ENCODE measurements around the gene ARHGEF28.

ARHGEF28 gene

GRCh38 chr5:73903169-73903568 lies 277.2 kb downstream of the ARHGEF28 start:
- no peak overlapping the region for H3K27ac ChIP-seq (ENCODE audit: low read length)

GRCh38 chr5:73906277-73906676 lies 280.3 kb downstream of the ARHGEF28 start:
- no peak overlapping the region for H3K4me3 ChIP-seq (ENCODE audit: low read length)
- H3K27ac ChIP-seq (ENCODE audit: low read length), result no peak overlapping the region
- no peaks in the 10 kb centered on the region for H3K4me1 ChIP-seq (ENCODE audit: insufficient read depth, low read length)
- H3K9me3 ChIP-seq (ENCODE audit: insufficient read depth, low read depth, low read length), result no peaks in the 10 kb centered on the region
- H3K27me3 ChIP-seq (ENCODE audit: insufficient read depth, low read length), result no peaks in the 10 kb centered on the region
- no peak overlapping the region for H3K9ac ChIP-seq (ENCODE audit: low read depth, low read length)
- H3K36me3 ChIP-seq (ENCODE audit: insufficient read depth, low read depth, low read length), result no peaks in the 10 kb centered on the region

More at GRCh38 chr5:73903169-73903568, 277.2 kb downstream of the ARHGEF28 start:
- Histone ChIP-seq H3K9me3 (ENCODE audit: insufficient read depth, low read depth, low read length) (no peaks in the 10 kb centered on the region), H3K4me3 (ENCODE audit: low read length) (no peak overlapping the region), H3K9ac (ENCODE audit: low read depth, low read length) (no peak overlapping the region), H3K36me3 (ENCODE audit: insufficient read depth, low read depth, low read length) (no peaks in the 10 kb centered on the region), H3K27me3 (ENCODE audit: insufficient read depth, low read length) (no peaks in the 10 kb centered on the region), H3K4me1 (ENCODE audit: insufficient read depth, low read length) (no peaks in the 10 kb centered on the region)

DNA sequence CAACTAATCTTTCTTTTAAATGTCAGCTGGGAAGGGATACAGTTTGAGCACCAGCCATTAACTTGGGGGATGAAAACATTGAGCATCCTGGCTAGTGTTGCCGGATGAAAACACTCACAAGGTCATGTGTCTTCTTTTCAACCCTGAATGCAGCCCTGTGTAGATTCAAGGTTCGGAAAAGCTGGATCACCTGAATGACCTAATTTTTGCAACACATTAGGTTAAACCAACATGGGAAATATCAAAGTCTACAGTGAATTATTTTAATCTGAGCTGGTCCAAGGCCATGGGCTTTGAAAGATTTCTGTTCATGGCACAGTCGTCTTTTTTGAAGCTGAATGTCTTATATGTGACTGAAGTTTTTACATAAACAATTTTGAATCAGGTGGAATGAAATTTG lies 281.2 kb downstream of the ARHGEF28 start:
- Histone ChIP-seq H3K9me3 (ENCODE audit: insufficient read depth, low read depth, low read length) (no peaks in the 10 kb centered on the region), H3K9ac (ENCODE audit: low read depth, low read length) (no peak overlapping the region), H3K27me3 (ENCODE audit: insufficient read depth, low read length) (no peaks in the 10 kb centered on the region), H3K4me3 (ENCODE audit: low read length) (no peak overlapping the region), H3K4me1 (ENCODE audit: insufficient read depth, low read length) (no peaks in the 10 kb centered on the region), H3K36me3 (ENCODE audit: insufficient read depth, low read depth, low read length) (no peaks in the 10 kb centered on the region), H3K27ac (ENCODE audit: low read length) (no peak overlapping the region)

DNA sequence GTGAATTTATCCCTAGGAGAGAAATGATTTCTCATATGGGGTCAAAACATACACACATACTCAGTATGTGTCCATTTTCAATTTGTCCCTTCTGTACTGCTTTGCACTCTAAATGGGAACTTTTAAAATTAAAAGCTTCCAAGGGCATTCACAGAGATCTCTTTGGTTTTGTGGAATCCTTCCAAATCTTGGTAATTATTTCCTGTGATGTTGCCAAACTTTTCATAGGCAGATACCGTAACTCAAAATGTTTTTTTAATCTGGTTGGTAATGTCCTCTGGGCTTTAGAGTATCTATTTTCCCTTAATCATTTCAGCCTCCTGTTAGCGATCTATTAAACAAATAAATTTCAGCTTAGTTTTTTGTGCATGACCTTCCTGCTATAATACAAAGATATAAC lies 282.4 kb downstream of the ARHGEF28 start:
- no peaks in the 10 kb centered on the region for H3K27me3 ChIP-seq (ENCODE audit: insufficient read depth, low read length)
- H3K36me3 ChIP-seq (ENCODE audit: insufficient read depth, low read depth, low read length), result no peaks in the 10 kb centered on the region
- no peaks in the 10 kb centered on the region for H3K4me1 ChIP-seq (ENCODE audit: insufficient read depth, low read length)
- no peaks in the 10 kb centered on the region for H3K9me3 ChIP-seq (ENCODE audit: insufficient read depth, low read depth, low read length)
- H3K4me3 ChIP-seq (ENCODE audit: low read length), result no peak overlapping the region
- H3K27ac ChIP-seq (ENCODE audit: low read length), result no peak overlapping the region
- no peak overlapping the region for H3K9ac ChIP-seq (ENCODE audit: low read depth, low read length)

GRCh38 chr5:73908846-73909245 lies 282.9 kb downstream of the ARHGEF28 start:
- no peak overlapping the region for H3K27ac ChIP-seq (ENCODE audit: low read length)
- H3K9me3 ChIP-seq (ENCODE audit: insufficient read depth, low read depth, low read length), result no peaks in the 10 kb centered on the region
- H3K27me3 ChIP-seq (ENCODE audit: insufficient read depth, low read length), result no peaks in the 10 kb centered on the region
- no peak overlapping the region for H3K4me3 ChIP-seq (ENCODE audit: low read length)
- H3K36me3 ChIP-seq (ENCODE audit: insufficient read depth, low read depth, low read length), result no peaks in the 10 kb centered on the region
- H3K9ac ChIP-seq (ENCODE audit: low read depth, low read length), result no peak overlapping the region
- H3K4me1 ChIP-seq (ENCODE audit: insufficient read depth, low read length), result no peaks in the 10 kb centered on the region

DNA sequence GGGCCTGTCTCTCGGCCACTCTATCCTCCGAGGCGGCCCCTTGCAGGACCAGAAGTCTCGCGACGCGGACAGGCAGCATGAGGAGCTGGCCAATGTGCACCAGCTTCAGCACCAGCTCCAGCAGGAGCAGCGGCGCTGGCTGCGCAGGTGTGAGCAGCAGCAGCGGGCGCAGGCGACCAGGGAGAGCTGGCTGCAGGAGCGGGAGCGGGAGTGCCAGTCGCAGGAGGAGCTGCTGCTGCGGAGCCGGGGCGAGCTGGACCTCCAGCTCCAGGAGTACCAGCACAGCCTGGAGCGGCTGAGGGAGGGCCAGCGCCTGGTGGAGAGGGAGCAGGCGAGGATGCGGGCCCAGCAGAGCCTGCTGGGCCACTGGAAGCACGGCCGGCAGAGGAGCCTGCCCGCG lies 283.5 kb downstream of the ARHGEF28 start:
- no peaks in the 10 kb centered on the region for H3K27me3 ChIP-seq (ENCODE audit: insufficient read depth, low read length)
- H3K9ac ChIP-seq (ENCODE audit: low read depth, low read length), result no peak overlapping the region
- no peaks in the 10 kb centered on the region for H3K9me3 ChIP-seq (ENCODE audit: insufficient read depth, low read depth, low read length)
- no peaks in the 10 kb centered on the region for H3K36me3 ChIP-seq (ENCODE audit: insufficient read depth, low read depth, low read length)
- no peak overlapping the region for H3K27ac ChIP-seq (ENCODE audit: low read length)
- no peak overlapping the region for H3K4me3 ChIP-seq (ENCODE audit: low read length)
- no peaks in the 10 kb centered on the region for H3K4me1 ChIP-seq (ENCODE audit: insufficient read depth, low read length)

- H3K9me3 ChIP-seq (ENCODE audit: insufficient read depth, low read depth, low read length), result no peaks in the 10 kb centered on the region
- H3K27ac ChIP-seq (ENCODE audit: low read length), result no peak overlapping the region
- H3K4me3 ChIP-seq (ENCODE audit: low read length), result no peak overlapping the region
- no peak overlapping the region for H3K9ac ChIP-seq (ENCODE audit: low read depth, low read length)
- H3K36me3 ChIP-seq (ENCODE audit: insufficient read depth, low read depth, low read length), result no peaks in the 10 kb centered on the region
- H3K4me1 ChIP-seq (ENCODE audit: insufficient read depth, low read length), result no peaks in the 10 kb centered on the region
- no peaks in the 10 kb centered on the region for H3K27me3 ChIP-seq (ENCODE audit: insufficient read depth, low read length)
Observed at GRCh38 chr5:73911761-73912393, 285.9 kb downstream of the ARHGEF28 start.

DNA sequence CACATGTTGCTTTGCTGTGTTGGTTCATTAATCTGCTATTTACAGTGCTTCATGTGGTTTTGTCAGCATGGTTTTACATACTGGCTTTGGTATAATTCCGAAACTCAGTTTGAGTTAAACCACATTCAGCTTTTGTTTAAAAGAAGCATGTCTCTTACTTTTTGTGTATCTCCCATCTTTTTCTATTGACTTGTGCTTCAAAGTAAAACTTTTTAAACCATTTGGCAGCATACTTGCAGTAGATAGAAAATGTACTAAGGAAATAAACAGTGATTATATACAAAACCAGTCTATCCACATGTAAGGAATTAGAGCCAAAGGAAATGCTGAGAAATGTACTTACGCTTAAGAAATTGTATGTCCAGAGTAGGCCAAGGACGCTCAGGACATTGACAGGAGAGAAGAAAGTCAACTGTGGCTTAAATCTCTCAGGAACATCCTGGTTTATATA lies 286.9 kb downstream of the ARHGEF28 start:
- Histone ChIP-seq H3K4me3 (ENCODE audit: low read length) (no peak overlapping the region), H3K27me3 (ENCODE audit: insufficient read depth, low read length) (no peaks in the 10 kb centered on the region), H3K4me1 (ENCODE audit: insufficient read depth, low read length) (no peaks in the 10 kb centered on the region), H3K36me3 (ENCODE audit: insufficient read depth, low read depth, low read length) (no peaks in the 10 kb centered on the region), H3K9me3 (ENCODE audit: insufficient read depth, low read depth, low read length) (no peaks in the 10 kb centered on the region), H3K27ac (ENCODE audit: low read length) (no peak overlapping the region), H3K9ac (ENCODE audit: low read depth, low read length) (no peak overlapping the region)

DNA sequence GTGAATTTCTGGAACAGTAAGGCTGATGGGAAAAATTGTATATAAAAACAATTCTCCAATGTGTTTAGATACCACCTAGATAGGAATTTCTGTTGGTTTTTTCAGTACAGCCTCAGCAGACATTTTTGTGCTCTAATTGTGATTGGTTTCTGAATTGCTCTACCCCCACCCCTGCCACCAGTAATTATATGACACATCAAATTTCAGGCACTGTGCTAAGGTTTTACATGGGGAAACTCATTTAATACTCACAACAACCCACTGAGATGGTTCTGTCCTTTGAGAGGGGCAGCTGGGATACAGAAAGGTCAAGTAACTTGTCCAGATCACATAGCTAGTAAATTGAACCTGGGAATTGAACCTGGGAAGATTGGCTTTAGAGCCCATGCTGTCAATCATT lies 288.0 kb downstream of the ARHGEF28 start:
- H3K27ac ChIP-seq (ENCODE audit: low read length), result no peak overlapping the region
- H3K9me3 ChIP-seq (ENCODE audit: insufficient read depth, low read depth, low read length), result no peaks in the 10 kb centered on the region
- no peaks in the 10 kb centered on the region for H3K27me3 ChIP-seq (ENCODE audit: insufficient read depth, low read length)
- no peak overlapping the region for H3K9ac ChIP-seq (ENCODE audit: low read depth, low read length)
- no peak overlapping the region for H3K4me3 ChIP-seq (ENCODE audit: low read length)
- H3K4me1 ChIP-seq (ENCODE audit: insufficient read depth, low read length), result no peaks in the 10 kb centered on the region
- no peaks in the 10 kb centered on the region for H3K36me3 ChIP-seq (ENCODE audit: insufficient read depth, low read depth, low read length)

DNA sequence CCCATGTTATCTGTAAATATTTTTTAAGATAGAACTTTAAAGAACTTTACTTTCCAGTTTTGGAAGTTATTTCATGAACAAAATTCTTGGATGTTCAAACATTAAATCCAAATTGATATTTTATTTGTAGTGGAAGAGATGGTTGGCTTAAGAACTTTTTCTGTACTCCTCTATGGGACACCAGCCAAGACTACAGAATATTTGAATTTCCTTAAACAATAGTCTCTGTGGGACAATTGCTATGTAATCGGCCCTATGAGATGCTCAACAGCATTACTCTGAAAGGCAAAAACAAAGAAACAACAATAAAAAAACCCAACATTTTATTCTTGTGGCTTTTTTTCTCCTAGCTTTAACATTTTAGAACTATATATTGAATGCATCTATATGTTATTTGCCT lies 289.3 kb downstream of the ARHGEF28 start:
- H3K4me3 ChIP-seq (ENCODE audit: low read length), result no peak overlapping the region
- no peaks in the 10 kb centered on the region for H3K36me3 ChIP-seq (ENCODE audit: insufficient read depth, low read depth, low read length)
- H3K9ac ChIP-seq (ENCODE audit: low read depth, low read length), result no peak overlapping the region
- no peaks in the 10 kb centered on the region for H3K9me3 ChIP-seq (ENCODE audit: insufficient read depth, low read depth, low read length)
- no peak overlapping the region for H3K27ac ChIP-seq (ENCODE audit: low read length)
- H3K4me1 ChIP-seq (ENCODE audit: insufficient read depth, low read length), result no peaks in the 10 kb centered on the region
- H3K27me3 ChIP-seq (ENCODE audit: insufficient read depth, low read length), result no peaks in the 10 kb centered on the region

GRCh38 chr5:73917433-73917832 lies 291.4 kb downstream of the ARHGEF28 start:
- H3K4me1 ChIP-seq (ENCODE audit: insufficient read depth, low read length), result no peaks in the 10 kb centered on the region
- H3K27me3 ChIP-seq (ENCODE audit: insufficient read depth, low read length), result no peaks in the 10 kb centered on the region
- no peaks in the 10 kb centered on the region for H3K36me3 ChIP-seq (ENCODE audit: insufficient read depth, low read depth, low read length)
- no peak overlapping the region for H3K27ac ChIP-seq (ENCODE audit: low read length)
- no peaks in the 10 kb centered on the region for H3K9me3 ChIP-seq (ENCODE audit: insufficient read depth, low read depth, low read length)
- no peak overlapping the region for H3K9ac ChIP-seq (ENCODE audit: low read depth, low read length)
- H3K4me3 ChIP-seq (ENCODE audit: low read length), result no peak overlapping the region

DNA sequence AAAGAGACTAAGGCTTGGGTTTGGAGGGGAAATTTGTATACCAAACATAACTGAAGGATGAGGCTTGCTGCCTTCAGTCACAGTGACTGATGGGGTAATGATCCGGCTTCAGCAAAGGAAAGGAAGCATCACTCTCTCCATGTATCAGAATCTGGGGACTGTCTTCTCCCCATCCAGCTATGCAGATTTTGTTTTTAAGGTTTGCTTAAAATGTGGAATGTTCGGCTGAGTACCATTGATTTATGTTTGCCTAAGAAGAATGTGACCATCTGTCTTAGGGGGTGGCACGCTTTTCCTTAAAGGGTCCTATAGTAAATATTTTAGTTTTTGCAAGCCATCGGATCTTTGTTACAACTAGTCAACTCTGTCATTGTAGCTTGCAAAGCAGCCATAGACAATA lies 291.9 kb downstream of the ARHGEF28 start:
- Histone ChIP-seq H3K9ac (ENCODE audit: low read depth, low read length) (no peak overlapping the region), H3K9me3 (ENCODE audit: insufficient read depth, low read depth, low read length) (no peaks in the 10 kb centered on the region), H3K27me3 (ENCODE audit: insufficient read depth, low read length) (no peaks in the 10 kb centered on the region), H3K4me3 (ENCODE audit: low read length) (no peak overlapping the region), H3K4me1 (ENCODE audit: insufficient read depth, low read length) (no peaks in the 10 kb centered on the region), H3K36me3 (ENCODE audit: insufficient read depth, low read depth, low read length) (no peaks in the 10 kb centered on the region), H3K27ac (ENCODE audit: low read length) (no peak overlapping the region)
